Measurements from ENCODE around the gene CCDC197. TPM values are rescaled to one million over a fixed set of nuclear protein-coding genes. Genes with fewer than 3 reads are reported as not detected.

CCDC197 gene
- total and polyA plus RNA-seq, 7 donors: not detected

GRCh38 chr14:93978735-93979134 is 18.4 kb upstream of the CCDC197 start:
- Histone ChIP-seq H3K4me1 (peaks cover 0 to 71% (median 48%) of the 10 kb centered on the region in 4 donors), H3K9me3 (no peaks in the 10 kb centered on the region), H3K36me3 (no peaks in the 10 kb centered on the region), H3K4me3 (no peak overlapping the region), H3K27me3 (no peaks in the 10 kb centered on the region), H3K27ac (peak overlapping the region; percentile 86 to 93 (median 90))
- intact Hi-C loops (cut with DNase I): no loop called here
- 69 to 81% methylated on average over 4 of the region's 4 CpGs for WGBS, 2 donors
- no peak for TF ChIP-seq POLR2A (IDR thresholded peaks at IDR 0.05)
- no peak for TF ChIP-seq POLR2AphosphoS5 (IDR thresholded peaks at IDR 0.05)
- TF ChIP-seq, protein P1, sequence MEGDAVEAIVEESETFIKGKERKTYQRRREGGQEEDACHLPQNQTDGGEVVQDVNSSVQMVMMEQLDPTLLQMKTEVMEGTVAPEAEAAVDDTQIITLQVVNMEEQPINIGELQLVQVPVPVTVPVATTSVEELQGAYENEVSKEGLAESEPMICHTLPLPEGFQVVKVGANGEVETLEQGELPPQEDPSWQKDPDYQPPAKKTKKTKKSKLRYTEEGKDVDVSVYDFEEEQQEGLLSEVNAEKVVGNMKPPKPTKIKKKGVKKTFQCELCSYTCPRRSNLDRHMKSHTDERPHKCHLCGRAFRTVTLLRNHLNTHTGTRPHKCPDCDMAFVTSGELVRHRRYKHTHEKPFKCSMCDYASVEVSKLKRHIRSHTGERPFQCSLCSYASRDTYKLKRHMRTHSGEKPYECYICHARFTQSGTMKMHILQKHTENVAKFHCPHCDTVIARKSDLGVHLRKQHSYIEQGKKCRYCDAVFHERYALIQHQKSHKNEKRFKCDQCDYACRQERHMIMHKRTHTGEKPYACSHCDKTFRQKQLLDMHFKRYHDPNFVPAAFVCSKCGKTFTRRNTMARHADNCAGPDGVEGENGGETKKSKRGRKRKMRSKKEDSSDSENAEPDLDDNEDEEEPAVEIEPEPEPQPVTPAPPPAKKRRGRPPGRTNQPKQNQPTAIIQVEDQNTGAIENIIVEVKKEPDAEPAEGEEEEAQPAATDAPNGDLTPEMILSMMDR (IDR thresholded peaks at IDR 0.05): no peak
- TF ChIP-seq EP300 (IDR thresholded peaks at IDR 0.05): no peak
- DNase-seq: no peak

DNA sequence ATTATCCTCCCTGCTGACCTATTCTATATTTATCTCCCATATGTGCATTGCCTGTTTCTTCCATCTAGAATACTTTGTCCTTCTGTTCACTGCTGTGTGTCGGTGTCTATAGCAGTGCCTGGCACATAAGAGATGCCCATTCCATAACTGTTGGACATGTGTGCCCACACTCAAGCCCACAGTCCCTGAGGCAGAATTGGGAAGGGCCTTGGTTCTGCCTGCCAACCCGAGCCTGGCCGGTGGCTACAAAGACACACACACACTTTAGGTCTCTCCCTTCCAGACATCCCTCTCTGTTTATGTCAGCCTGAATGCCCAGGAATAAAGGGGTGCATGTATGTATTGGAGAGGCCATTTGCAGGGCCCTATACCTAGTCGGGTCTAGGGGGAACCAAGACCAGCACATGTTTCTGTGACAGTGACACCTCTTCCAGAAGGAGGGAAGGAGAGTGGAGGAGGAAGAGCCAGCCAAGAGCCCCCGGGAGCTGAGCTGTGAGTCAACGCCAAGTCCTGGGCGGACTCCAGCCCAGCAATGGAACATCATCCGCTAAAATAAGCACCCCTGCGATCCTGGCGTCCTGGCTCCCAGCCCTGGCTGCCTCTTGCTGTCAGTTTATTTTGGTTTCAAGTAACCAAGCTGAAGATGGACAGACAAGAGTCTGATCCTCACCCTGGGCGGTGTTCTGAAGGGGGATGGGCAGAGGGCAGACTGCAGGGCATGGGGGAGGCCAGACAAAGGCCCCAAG is 16.5 kb upstream of the CCDC197 start:
- peak overlapping the region; percentile 85 to 93 (median 89) for H3K27ac ChIP-seq
- no peaks in the 10 kb centered on the region for H3K36me3 ChIP-seq
- intact Hi-C loops (cut with DNase I): loop anchor here (10.0 kb wide), 1 partner anchor 916 kb away; no protein-coding TSS in a partner anchor
- no peaks in the 10 kb centered on the region for H3K9me3 ChIP-seq
- H3K27me3 ChIP-seq: no peaks in the 10 kb centered on the region
- WGBS, 2 donors: 77% methylated on average over 11 of the region's 11 CpGs
- peaks cover 0 to 77% (median 63%) of the 10 kb centered on the region in 4 donors for H3K4me1 ChIP-seq
- DNase-seq: peak; percentile 96
- no peak overlapping the region for H3K4me3 ChIP-seq
- TF ChIP-seq, protein P1 (IDR thresholded peaks at IDR 0.05): no peak
- peak; percentile 44 to 73 (median 64) for TF ChIP-seq POLR2AphosphoS5 (IDR thresholded peaks at IDR 0.05)
- peak in 1 of 4 donors; percentile 34 for TF ChIP-seq EP300 (IDR thresholded peaks at IDR 0.05)
- TF ChIP-seq POLR2A (IDR thresholded peaks at IDR 0.05): no peak

- H3K4me3 ChIP-seq: no peak overlapping the region
- peak overlapping the region; percentile 85 to 93 (median 89) for H3K27ac ChIP-seq
- 91 to 93% methylated on average over 9 of the region's 9 CpGs for WGBS, 2 donors
- no peak for DNase-seq
- intact Hi-C loops (cut with DNase I): loop anchor here (10.0 kb wide), 1 partner anchor 917 kb away; no protein-coding TSS in a partner anchor
- peaks cover 0 to 78% (median 65%) of the 10 kb centered on the region in 4 donors for H3K4me1 ChIP-seq
- TF ChIP-seq, protein P1 (IDR thresholded peaks at IDR 0.05): no peak
- TF ChIP-seq POLR2A (IDR thresholded peaks at IDR 0.05) (no peak), EP300 (IDR thresholded peaks at IDR 0.05) (no peak), POLR2AphosphoS5 (IDR thresholded peaks at IDR 0.05) (no peak)
- H3K36me3 ChIP-seq: no peaks in the 10 kb centered on the region
- H3K27me3 ChIP-seq: no peaks in the 10 kb centered on the region
- no peaks in the 10 kb centered on the region for H3K9me3 ChIP-seq
Observed at GRCh38 chr14:93981316-93982229, 15.5 kb upstream of the CCDC197 start.

- WGBS, 2 donors: 81 to 90% methylated on average over 10 of the region's 10 CpGs
- H3K27me3 ChIP-seq: no peaks in the 10 kb centered on the region
- TF ChIP-seq POLR2A (IDR thresholded peaks at IDR 0.05) (no peak), EP300 (IDR thresholded peaks at IDR 0.05) (no peak), POLR2AphosphoS5 (IDR thresholded peaks at IDR 0.05) (no peak)
- TF ChIP-seq, protein P1 (IDR thresholded peaks at IDR 0.05): no peak
- H3K36me3 ChIP-seq: no peaks in the 10 kb centered on the region
- DNase-seq: no peak
- peaks cover 0 to 79% (median 65%) of the 10 kb centered on the region in 4 donors for H3K4me1 ChIP-seq
- H3K27ac ChIP-seq: peak overlapping the region; percentile 85 to 93 (median 89)
- intact Hi-C loops (cut with DNase I): loop anchor here (10.0 kb wide), 1 partner anchor 918 kb away; no protein-coding TSS in a partner anchor
- H3K9me3 ChIP-seq: no peaks in the 10 kb centered on the region
- H3K4me3 ChIP-seq: no peak overlapping the region
Observed at GRCh38 chr14:93982230-93983007, 14.7 kb upstream of the CCDC197 start.

Data from sigmoid colon (tissue), 7 donors.